GM19395 (cell line): ENCODE results near the gene TMEM132C.

ENCODE experiments used
- ATAC-seq: cut with Tn5 transposase; IDR thresholded peaks from one replicate; pipeline ENCODE4 v1.9.1; 2021; ENCODE audit warnings: mild to moderate bottlenecking, moderate library complexity; ENCODE audit not compliant: unreplicated experiment

Gene TMEM132C

DNA sequence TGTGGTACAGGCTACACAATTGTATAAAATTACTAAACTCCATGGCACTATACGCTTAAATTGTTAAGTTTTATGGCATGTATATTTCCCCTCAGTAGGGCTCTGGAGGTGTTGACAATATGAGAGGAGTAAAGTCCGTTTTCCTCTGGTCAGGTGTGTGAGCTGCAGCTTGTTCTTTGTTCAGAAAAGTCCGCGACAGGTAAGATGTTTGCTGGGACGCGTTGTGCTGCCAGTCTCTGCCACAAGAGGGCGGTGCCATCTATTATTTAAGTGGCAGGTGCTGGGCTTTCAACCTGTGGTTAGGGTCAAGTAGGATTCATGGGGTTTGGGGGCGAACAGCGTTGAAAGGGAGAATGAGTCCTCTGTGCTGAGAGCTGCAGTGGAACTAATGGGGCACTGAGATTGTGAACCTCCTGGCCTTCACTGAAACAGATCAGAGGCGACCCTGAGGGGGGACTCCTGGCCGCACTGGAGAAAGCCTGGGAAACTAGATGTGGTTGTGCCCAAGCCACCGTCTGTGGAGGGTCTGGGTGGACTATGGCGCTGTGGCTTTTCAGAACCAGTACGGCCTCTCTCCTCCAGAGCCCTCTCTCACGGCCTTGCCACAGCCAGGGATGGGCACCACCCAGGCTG lies 377.8 kb downstream of the TMEM132C start:
- peak; percentile 54 for ATAC-seq

DNA sequence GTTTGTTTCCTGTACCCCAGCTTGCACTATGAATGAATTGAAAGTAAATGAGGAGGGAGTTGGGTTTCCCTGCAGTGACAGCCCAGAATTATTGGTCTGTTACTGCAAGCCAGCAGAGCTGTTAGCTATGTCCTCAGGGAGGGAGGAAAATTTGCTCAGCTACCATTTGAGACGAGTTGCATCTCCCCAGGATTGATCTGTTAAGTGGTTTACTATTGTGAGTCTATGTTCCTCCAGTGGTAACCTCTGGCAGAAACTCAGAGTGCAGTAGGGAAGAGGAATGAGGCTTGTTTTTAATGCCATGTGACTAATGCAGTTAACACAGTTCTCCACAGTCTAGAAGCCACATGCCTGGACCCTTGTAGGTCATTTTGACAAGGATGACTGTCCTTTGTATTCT lies 382.9 kb downstream of the TMEM132C start:
- no peak for ATAC-seq

DNA sequence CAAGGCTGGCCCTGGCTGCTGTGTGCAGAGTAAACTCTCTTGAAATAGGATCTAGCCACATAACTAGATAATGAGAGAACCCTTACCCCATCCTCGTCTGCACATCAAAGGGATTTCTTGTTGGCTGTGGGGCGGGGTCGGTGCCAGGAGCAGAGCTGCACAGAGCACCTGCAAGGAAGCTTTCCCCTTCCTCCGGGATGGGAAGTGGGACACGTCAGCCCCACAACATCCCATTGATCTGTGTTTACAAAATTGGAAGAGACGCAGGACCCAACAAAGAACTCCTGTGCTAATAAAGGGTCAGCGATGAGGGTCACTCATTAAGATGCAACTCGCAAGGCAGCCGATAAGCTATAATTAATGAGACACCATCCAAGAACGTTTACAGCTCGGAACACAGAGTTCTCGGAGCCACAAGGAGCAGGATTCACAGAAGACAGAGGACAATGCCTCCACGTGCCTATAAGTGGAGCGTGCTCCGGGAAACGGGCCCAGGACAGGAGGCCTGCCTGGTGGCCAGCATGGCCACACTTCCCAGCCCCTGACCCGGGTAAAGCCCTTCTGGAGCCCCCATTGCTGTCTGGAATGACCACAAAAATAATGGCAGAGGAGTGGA lies 385.3 kb downstream of the TMEM132C start:
- no peak for ATAC-seq

DNA sequence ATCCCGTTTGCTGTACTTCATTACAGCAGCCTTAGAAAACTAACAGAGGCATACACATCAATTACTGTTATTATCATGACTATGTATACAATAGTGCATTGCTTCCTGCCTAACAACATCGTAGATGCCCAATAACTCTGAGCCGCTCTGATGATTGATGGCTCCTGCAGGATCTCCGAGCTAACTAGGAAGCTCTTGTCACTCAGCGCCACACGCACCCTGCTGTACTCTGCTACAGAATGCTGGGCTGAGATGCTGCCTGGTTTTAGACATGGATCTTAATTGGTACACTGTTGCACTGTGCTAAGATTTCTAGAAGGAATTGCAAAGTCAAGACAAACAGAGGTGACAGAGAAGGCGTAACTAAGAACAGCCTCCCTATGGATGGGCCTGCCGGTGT lies 387.5 kb downstream of the TMEM132C start:
- no peak for ATAC-seq

DNA sequence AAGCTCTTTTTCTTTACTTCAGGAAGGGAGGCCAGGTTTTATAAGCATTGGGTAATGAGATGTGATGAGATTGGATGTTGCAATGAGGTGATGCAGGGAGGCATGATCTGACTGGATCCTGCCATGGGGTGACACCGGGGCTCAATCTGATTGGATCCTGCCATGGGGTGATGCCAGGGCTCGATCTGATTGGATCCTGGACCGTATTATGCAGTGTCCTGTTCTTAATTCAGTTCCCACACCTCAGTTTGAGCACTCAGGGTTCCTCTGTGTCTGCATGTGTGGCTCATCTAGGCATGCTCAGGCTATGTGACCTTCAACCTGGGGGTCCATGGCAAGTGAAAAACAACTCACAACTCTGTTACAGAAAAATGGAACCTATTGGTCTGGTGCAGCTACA lies 390.4 kb downstream of the TMEM132C start:
- ATAC-seq: no peak

DNA sequence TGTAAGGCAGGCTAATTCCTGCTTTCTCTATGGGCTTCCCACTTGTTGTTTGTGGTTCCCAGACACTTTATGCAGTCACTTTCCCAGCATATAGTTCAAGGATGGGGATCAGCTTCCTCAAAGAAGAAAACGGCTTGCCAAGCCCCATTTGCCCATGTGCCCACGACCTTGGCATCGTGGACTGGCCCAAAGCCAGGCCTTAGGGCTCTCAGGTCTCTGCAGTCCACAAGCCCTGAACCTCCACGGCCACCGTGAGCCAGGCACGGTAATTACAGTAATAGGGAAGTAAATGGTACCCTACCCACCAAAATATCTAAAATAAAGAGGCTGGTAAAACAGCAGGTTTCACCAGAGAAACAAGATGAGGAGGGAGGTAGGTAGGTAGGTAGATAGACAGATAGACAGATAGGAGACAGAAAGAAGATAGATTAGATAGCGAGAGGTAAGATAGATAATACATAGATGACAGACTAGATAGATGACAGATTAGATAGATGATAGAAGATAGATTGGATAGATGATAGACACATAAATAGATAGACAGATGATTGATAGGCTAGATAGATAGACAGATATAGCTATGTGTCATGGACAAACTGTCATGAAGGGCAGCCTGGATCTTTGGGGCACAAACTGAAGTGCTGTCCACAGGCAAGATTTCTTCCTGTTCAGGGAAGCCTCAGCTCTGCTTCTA lies 393.7 kb downstream of the TMEM132C start:
- no peak for ATAC-seq

DNA sequence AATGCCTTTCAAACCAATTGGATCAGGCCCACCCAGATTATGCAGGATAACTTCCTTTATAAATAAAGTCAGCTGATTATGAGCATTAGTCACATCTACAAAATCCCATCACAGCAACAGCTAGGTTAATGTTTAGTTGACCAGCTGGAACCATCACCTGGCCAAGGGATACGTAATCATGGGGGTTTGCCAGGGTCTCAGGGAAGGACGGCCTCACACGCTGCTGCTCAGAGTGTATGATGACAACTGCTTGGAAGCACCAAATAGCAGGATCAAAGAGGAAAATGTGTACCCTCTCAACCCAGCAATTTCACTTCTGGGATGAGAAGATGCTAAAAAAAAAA lies 394.2 kb downstream of the TMEM132C start:
- ATAC-seq: no peak

DNA sequence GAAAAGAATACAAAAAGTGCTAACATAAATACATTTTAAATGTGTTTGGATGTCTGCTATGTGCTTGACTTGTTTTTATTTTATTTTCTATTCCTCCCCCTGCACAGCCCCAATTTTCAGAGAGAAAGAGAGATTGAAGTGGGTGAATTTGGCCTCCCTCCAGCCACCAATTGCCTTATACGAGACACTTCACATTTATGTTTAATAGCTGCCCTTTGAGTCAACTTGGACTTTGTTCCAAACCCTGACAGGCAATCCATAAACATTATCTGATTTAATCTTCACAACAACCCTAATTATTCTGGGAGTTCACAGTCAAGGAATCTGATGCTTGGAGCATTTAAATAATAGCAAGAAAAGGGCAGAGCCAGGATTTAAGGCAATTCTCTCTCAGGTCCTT lies 395.1 kb downstream of the TMEM132C start:
- ATAC-seq: no peak

DNA sequence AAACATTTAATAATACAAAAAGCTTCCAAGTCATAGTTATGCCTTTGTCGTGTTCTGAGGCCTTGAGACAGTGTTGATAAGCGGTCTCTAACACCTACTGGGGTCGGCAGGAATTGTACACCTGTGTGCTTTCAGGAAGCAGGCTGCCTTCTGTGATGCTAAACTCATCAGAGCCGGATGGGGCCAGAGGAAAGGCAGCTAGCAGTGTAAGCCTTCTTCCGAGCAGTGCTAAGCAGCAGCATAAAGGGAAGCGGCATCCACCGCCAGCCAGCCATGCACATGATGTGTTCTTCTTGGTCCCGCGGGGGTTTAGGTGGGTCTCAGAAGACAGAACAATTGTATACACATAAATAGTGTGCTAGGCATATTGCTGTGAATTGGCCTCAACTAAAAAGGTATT lies 397.5 kb downstream of the TMEM132C start:
- no peak for ATAC-seq

DNA sequence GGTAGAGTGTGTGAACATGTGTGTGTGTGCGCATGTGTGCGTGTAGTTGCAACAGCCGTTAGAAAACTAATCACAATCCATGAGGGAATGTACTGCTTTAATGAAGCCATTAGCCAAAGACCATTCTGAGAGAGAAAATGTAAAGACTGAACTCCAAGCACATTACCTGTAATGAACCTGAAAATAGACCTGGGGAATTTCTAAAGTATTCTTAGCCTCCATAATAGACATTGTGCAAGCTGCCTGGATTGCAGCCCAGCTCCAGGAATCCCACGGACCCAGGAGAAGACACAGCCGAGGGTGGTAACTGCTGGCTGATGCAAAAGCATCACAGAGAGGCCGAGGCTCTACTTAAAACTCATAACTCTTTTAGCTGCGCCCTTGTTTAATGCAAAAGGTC lies 400.2 kb downstream of the TMEM132C start:
- ATAC-seq: no peak

DNA sequence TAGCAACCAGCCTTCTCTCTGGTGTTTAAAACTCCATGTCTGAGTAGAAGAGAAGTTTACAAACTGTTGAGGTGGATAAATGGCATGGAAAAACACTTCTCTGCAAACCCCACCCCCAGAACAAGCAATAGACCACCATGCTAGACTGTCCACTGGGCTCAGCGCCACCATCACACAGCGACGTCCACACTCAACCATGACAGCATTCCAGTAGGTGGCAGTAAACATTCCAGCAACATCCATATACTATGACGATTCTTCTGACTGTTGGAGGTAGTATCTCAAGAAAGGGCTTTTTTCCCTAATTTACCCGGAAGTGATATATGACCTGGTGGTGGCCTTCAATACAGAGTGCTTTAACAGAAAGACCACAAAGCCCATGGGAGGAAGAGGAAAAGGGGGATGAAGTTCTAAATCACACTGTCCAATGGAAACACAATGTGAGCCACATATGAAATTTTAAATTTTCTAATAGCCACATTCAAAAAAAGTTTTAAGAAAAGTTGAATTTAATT lies 404.6 kb downstream of the TMEM132C start:
- no peak for ATAC-seq

DNA sequence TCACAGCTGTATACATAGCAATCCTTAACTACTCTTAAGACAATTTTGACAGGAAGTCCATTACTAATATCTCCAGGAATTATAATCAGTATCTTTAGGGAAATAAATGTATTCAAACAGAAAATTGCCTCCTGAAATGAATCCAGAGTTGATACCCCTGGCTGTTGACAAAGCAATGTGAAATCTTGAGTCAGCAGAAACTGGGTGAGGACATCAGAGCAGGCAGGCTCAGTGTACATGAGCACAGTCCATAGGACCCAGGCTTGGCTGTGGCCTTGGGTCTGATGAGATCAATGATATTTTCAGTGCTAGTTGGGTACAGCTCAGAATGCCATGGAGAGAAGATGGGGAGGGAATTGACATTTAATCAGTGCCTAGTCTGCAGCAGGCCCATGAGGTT lies 405.5 kb downstream of the TMEM132C start:
- ATAC-seq: no peak

DNA sequence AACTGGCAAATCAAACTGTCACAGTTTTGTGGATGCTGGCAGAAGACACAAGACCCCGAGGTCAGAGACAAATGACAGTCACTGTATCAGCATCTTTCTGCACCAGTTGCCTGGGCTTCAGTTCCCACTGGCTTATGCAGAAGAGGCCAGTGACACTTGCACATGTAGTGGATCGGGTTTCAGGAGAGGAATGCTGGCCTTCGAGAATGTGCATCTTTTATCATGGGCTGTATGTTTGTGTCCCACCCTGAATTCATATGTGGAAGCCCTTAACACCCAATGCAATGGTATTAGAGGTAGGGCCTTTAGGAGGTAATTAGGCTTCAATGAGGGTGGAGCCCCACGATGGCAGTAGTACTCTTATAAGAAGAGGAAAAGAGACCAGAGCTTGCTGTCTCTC lies 405.9 kb downstream of the TMEM132C start:
- no peak for ATAC-seq

DNA sequence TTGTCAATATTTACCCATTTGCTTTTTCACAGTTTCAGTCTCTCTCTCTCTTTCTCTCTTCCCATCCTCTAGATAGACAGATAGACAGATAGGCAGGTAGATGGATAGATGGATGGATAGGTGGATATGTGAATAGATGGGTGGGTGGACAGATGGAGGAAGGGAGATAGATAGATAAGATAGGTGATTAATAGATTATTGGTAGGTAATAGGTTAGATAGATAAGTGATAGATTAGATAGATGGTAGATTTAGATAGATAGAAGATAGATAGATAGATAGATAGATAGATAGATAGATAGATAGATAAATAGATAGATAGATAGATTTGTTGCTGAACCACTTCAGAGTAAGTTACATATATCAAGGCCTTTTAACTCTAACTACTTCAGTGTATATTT lies 408.6 kb downstream of the TMEM132C start:
- ATAC-seq: no peak

DNA sequence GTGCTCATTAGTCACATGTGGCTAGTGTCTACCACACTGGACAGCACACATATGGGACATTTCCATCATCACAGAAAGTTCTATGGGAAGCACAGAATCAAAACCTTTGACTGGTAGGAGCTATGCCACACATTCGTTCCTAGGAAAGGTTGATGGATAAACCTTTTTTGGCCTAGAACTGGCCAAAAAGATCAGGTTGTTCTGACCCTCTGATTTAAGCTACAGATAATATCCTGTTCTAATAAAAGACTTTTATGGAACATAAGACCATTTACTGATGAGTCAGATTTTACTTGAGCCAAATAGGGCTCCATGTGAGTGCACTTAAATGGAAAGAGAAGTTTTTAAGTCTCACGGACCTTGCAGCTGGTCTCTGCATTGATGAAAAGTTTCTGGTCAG lies 413.6 kb downstream of the TMEM132C start:
- no peak for ATAC-seq

DNA sequence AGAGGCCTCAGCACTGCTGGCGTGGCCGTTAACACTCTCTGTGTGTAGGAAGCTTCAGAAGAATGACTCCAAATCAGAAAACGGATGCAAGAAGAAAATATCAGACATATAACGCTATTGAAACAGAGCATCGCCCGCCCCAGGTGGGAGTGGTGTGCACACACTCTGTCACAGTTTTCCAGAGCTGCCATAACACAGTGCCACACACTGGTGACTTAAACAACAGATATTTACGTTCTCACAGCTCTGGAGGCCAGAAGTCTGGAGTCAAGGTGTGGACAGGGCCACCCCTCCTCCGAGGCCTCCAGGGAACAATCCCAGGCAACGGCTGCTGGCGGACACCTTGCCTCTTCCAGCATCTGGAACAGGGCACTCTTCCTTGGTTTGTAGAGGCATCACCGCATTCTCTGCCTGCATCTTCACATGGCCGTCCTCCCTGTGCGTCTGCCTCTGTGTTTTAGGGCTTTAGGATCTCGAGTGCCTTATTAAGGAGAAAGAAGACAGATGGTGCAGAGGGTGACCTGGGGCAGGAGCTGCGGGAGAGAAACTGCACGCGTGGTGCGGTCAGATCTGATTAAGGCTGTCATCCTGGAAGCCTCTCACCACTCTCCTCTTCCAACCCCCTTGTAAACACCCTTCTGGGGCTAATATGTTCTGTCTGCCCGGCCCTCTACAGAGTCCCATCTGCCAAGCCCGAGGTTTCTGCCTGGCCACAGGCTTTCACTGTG lies 415.7 kb downstream of the TMEM132C start:
- no peak for ATAC-seq

DNA sequence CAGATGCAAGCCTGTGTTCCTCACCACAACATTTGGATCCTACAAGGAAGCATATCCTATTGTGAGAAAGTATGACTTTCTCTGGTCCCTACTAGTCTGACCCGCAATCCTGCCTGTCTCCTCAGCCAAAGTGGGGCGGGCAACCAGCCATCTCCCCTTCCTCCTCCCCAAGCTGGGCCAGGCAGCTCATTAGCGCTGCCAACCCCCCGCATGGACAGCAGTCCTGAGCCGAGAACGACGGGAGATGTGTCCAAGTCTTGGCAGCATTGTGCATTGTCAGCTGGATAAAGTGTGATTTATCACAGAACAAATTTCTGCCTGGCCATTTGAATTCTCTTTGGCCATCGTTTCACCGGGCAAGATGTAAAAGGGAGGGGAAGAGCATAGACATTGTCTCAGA lies 417.4 kb downstream of the TMEM132C start:
- ATAC-seq: no peak

DNA sequence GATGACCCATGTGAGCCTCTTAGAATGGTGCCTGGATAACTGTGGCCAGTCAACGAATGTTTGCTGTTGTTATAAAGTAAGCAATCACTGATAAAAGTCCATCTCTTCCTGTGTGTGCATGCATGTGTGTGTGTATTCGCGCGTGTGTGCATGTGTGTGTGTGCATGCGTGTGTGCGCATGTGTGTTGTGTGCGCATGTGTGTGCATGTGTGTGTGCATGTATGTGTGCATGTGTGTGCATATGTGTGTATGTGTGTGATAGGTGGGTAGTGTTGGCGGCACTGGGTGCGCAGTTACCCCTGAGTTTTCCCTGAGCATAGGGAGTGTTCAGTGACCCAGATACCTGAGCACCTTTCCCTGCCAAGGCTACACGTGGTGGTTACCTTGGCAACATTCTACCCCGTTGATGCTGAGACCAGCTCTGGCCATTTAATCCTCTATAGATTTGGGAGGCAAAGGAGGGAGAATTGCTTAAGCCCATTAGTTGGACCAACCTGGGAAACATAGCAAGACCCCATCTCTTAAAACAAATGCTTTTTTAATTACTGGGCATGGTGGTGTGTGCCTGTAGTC lies 419.0 kb downstream of the TMEM132C start:
- no peak for ATAC-seq

DNA sequence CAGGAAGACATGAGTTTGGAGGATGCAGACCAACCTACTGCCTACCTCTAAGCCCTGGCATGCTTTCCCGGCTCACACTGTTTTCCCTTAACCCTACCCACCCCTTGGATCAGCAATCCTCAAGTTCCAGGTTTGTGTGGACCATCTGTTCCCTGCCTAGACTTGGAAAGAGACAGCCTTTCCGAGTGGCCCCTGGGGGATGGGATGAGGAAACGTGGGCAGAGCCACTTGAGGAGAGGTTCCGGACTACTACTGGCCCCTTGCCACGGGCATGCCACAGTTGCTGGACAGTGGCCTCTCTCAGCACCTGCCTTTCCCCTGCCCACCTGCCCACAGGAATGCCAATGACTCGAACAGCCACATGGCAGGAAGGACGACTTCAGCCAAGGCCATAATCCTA lies 420.9 kb downstream of the TMEM132C start:
- ATAC-seq: no peak

DNA sequence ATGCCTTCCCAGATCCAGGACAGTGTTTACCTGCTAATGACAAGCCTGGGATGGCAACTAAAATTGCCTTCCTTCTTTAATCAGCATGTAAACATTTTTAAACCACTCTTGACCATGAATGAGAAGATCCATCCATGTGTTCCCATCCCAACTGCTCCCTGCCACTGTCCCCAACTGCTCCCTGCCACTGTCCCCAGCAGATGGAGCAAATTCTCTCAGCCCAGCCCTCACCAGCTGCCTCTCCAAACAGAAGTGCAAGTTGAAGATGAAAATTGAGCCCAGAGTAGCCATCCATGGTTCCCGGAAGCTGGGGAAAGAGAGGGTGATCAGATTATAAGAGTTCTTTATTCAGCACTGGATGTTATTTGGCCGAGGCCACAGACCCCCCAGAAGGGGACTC lies 423.7 kb downstream of the TMEM132C start:
- no peak for ATAC-seq

DNA sequence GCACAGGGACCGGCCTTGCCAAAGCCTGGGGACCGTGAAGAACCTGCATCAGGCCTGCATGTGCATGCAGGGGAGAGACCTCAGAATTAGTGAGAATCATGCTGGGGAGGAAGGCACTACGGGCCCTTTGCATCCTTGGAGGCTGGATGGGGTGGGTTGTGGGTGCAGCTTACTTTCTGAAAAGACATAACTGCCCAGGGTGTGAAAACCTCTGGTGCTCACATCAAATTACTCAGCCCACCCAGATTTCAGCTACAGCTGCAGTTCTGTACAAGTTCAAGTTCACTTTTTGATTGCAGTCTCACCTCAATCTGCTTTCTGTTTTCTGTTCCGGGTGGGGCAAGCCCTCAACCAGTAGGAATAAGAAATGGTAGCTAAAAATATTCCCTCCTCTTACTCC lies 426.1 kb downstream of the TMEM132C start:
- ATAC-seq: no peak
